Right lobe of liver (tissue), 6 donors: ENCODE data around the gene CD200R1L. TPM values are rescaled to one million over a fixed set of nuclear protein-coding genes. Genes with fewer than 3 reads are reported as not detected.

Experiments used
- ATAC-seq, 4 donors: fragments of 200-7000 bp; cut with Tn5 transposase; one replicate each; pipeline ENCODE4 v1.9.1; 2020; ENCODE audit warnings: mild to moderate bottlenecking in 4 of 4, moderate library complexity in 4 of 4
- DNase-seq, 3 donors: peaks; one replicate each; pipeline ENCODE4 v3.0.0-alpha.2; 2020
- H3K27ac ChIP-seq, 3 donors: fragments of 200-600 bp; one replicate each; pipeline ENCODE4 v1.8.0; 2022
- H3K27me3 ChIP-seq, 2 donors: fragments of 200-600 bp; one replicate each; pipeline ENCODE4 v1.8.0; 2022
- H3K36me3 ChIP-seq, 4 donors: fragments of 200-600 bp; sonication (generic) in 1 of 4; one replicate each; pipeline versions ENCODE4 v1.5.1 to v1.8.0; 2017 to 2022; ENCODE audit warnings: control low read depth in 1 of 4
- H3K4me1 ChIP-seq, 4 donors: fragments of 200-600 bp; sonication (generic) in 1 of 4; one replicate each; pipeline versions ENCODE4 v1.5.1 to v1.8.0; 2017 to 2022; ENCODE audit warnings: control low read depth in 1 of 4
- H3K4me3 ChIP-seq, 3 donors: fragments of 200-600 bp; one replicate each; pipeline ENCODE4 v1.8.0; 2022
- H3K9me3 ChIP-seq, 4 donors: fragments of 200-600 bp; sonication (generic) in 1 of 4; one replicate each; pipeline versions ENCODE4 v1.5.1 to v1.8.0; 2017 to 2022; ENCODE audit warnings: control low read depth in 1 of 4
- POLR2A ChIP-seq: fragments of 450-650 bp; IDR thresholded peaks from one replicate; pipeline ENCODE4 v1.6.1; 2017; ENCODE audit warnings: antibody characterized with exemption, mild to moderate bottlenecking
- WGBS: methylation state at CpG from one replicate; pipeline ENCODE4 v1.1.6; 2018; ENCODE audit warnings: low coverage, low lambda C conversion rate; ENCODE audit not compliant: insufficient coverage; ENCODE audit errors: missing lambda C conversion rate; 5-methylcytosine and 5-hydroxymethylcytosine counted together
- intact Hi-C, 2 donors: fragments of 100-400 bp; cut with DNase I; formaldehyde crosslinking; loops; one replicate each; pipeline versions ENCODE4 v1.11.2 to v1.14.1; 2022
- total RNA-seq, 6 experiments: library from RNA; depleted of rRNA in 2 of 6; stranded (reverse); fragments of >200 nt in 2 of 6; fragmentation: NEBNext Ultra II Directional in 3 of 6; extraction: Animal tissue kit (Norgen Biotek cat#: 25700) in 3 of 6; gene quantifications; one replicate each; pipeline versions ENCODE4 v1.1.0 to v1.2.4, GENCODE V29; 2016 to 2023
- TF ChIP-seq, protein P1 (sequence below), 4 donors: fragments of 200-600 bp in 3 of 4; fragments of 450-650 bp in 1 of 4; IDR thresholded peaks; one replicate each; pipeline versions ENCODE4 v1.5.1 to v1.8.0; 2016 to 2022; ENCODE audit warnings: antibody characterized with exemption in 4 of 4, mild to moderate bottlenecking in 2 of 4
- donor health status: DM: no; HTN: yes; CAD: no.
- donor health status: DM: no; HTN: no; CAD: no.
- donor health status: DM: no; HTN: no; CAD: no.
- donor health status: DM: no; HTN: yes; CAD: no.
- donor health status: DM: no; HTN: yes; CAD: no.

The CD200R1L gene
- total RNA-seq, 6 experiments from 2014 or later: not detected

DNA sequence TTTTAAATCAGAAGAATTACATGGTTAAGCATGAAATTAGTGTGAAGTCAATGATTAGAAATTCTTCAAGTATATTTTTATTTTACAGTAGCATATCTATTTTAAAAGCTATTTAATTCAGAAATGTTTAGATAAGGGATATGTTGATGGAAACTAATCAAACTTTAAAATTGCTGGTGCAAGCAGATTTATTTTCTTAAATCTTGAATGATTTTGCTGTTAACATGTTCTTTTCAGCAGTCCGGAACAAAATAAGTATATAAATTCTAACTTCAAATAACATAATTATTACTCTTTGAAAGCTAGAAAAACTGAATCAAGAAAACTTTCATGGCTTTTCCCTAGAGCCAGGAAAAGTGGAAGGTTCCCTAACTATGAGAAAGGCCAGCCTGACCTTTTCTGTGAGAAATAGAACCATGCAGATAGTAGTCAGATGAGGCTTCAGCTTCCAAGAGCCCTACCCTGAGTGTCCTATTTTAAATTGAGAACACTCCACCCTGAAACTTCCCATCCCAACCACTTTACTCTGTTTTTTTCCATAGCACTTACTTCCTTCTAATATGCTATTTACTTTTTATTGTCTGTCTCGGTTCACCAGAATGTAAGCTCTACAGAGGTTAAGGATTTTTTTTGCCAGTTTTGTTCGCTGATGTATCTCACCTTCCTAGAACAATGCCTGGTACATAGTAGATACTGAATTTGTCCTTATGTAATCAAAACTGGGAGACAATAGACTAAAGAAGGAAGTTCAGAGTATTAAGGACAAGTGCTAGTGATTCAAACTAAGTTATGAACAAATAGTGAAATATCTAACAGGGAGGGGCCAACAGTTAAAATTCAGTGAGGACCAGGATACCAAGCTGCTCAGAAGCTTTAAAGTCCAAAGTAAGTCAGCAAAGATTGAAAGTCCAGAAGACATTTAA is 66.8 kb downstream of the CD200R1L start:
- TF ChIP-seq POLR2A: no peak
- TF ChIP-seq, protein P1, sequence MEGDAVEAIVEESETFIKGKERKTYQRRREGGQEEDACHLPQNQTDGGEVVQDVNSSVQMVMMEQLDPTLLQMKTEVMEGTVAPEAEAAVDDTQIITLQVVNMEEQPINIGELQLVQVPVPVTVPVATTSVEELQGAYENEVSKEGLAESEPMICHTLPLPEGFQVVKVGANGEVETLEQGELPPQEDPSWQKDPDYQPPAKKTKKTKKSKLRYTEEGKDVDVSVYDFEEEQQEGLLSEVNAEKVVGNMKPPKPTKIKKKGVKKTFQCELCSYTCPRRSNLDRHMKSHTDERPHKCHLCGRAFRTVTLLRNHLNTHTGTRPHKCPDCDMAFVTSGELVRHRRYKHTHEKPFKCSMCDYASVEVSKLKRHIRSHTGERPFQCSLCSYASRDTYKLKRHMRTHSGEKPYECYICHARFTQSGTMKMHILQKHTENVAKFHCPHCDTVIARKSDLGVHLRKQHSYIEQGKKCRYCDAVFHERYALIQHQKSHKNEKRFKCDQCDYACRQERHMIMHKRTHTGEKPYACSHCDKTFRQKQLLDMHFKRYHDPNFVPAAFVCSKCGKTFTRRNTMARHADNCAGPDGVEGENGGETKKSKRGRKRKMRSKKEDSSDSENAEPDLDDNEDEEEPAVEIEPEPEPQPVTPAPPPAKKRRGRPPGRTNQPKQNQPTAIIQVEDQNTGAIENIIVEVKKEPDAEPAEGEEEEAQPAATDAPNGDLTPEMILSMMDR (IDR thresholded peaks at IDR 0.05): no peak
- WGBS: 38% methylated on average over 3 of the region's 3 CpGs
- ATAC-seq: no peak
- Histone ChIP-seq H3K9me3 (no peaks in the 10 kb centered on the region), H3K36me3 (no peaks in the 10 kb centered on the region), H3K4me1 (no peaks in the 10 kb centered on the region), H3K27ac (no peak overlapping the region), H3K27me3 (no peaks in the 10 kb centered on the region), H3K4me3 (no peak overlapping the region)
- intact Hi-C loops: no loop called here
- no peak for DNase-seq

- intact Hi-C loops: no loop called here
- DNase-seq: no peak
- H3K36me3 ChIP-seq: no peaks in the 10 kb centered on the region
- H3K27ac ChIP-seq: no peak overlapping the region
- ATAC-seq: no peak
- H3K9me3 ChIP-seq: no peaks in the 10 kb centered on the region
- no peak overlapping the region for H3K4me3 ChIP-seq
- TF ChIP-seq, protein P1 (IDR thresholded peaks at IDR 0.05): no peak
- no peak for TF ChIP-seq POLR2A
- H3K27me3 ChIP-seq: no peaks in the 10 kb centered on the region
- H3K4me1 ChIP-seq: no peaks in the 10 kb centered on the region
Measured at GRCh38 chr3:112779011-112779410, 67.7 kb downstream of the CD200R1L start.

GRCh38 chr3:112778353-112778948 is 68.2 kb downstream of the CD200R1L start:
- Histone ChIP-seq H3K36me3 (no peaks in the 10 kb centered on the region), H3K9me3 (no peaks in the 10 kb centered on the region), H3K4me1 (no peaks in the 10 kb centered on the region), H3K4me3 (no peak overlapping the region), H3K27ac (no peak overlapping the region), H3K27me3 (no peaks in the 10 kb centered on the region)
- ATAC-seq (no peak), DNase-seq (no peak)
- WGBS: 67% methylated on average over 5 of the region's 5 CpGs
- no peak for TF ChIP-seq POLR2A
- intact Hi-C loops: no loop called here

- intact Hi-C loops: no loop called here
- DNase-seq: no peak
- H3K27ac ChIP-seq: no peak overlapping the region
- ATAC-seq: no peak
- H3K9me3 ChIP-seq: no peaks in the 10 kb centered on the region
- H3K27me3 ChIP-seq: no peaks in the 10 kb centered on the region
- TF ChIP-seq, protein P1 (IDR thresholded peaks at IDR 0.05): no peak
- no peak for TF ChIP-seq POLR2A
- H3K36me3 ChIP-seq: no peaks in the 10 kb centered on the region
- H3K4me1 ChIP-seq: no peaks in the 10 kb centered on the region
- no peak overlapping the region for H3K4me3 ChIP-seq
Measured at GRCh38 chr3:112777811-112778210, 68.9 kb downstream of the CD200R1L start.

DNA sequence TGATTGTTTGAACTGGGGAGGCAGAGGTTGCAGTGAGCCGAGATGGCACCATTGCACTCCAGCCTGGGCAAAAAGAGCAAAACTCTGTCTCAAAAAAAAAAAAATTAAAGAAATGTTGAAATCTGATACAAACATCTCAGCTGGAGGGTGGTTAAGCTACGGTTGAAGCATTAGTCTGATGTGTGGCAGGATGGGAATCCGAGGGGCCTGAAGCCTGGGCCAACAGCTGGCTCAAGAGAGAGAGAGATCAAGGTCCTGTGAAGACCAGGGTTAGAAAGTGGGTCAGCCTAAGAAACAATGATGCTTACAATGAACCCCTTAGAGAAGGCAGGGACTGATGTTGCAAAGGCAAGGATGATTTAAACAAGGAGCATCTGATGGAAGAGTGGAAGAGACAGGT is 69.8 kb downstream of the CD200R1L start:
- ATAC-seq (no peak), DNase-seq (no peak)
- no peaks in the 10 kb centered on the region for H3K9me3 ChIP-seq
- no peaks in the 10 kb centered on the region for H3K27me3 ChIP-seq
- WGBS: 72% methylated on average over 2 of the region's 3 CpGs
- intact Hi-C loops: no loop called here
- H3K36me3 ChIP-seq: no peaks in the 10 kb centered on the region
- TF ChIP-seq POLR2A: no peak
- TF ChIP-seq, protein P1 (IDR thresholded peaks at IDR 0.05): no peak
- no peak overlapping the region for H3K4me3 ChIP-seq
- no peak overlapping the region for H3K27ac ChIP-seq
- no peaks in the 10 kb centered on the region for H3K4me1 ChIP-seq
